ENCODE data around the gene OPN5. TPM values are rescaled to one million over a fixed set of nuclear protein-coding genes. Genes with fewer than 3 reads are reported as not detected.

The OPN5 gene
- not detected for total RNA-seq

- Histone ChIP-seq H3K4me3 (no peak within 1 kb of the TSS), H3K27ac (no peak within 1 kb of the TSS), H3K36me3 (no peaks in the 10 kb centered on the region), H3K27me3 (no peaks in the 10 kb centered on the region), H3K4me1 (no peaks in the 10 kb centered on the region), H3K9me3 (no peaks in the 10 kb centered on the region)
- no peak for DNase-seq
- TF ChIP-seq POLR2A (IDR thresholded peaks at IDR 0.05): no peak
- no peak for TF ChIP-seq CTCF (IDR thresholded peaks at IDR 0.05)
Measured at GRCh38 chr6:47781732-47782131, at the start of gene OPN5. TSS of gene OPN5 (plus strand) at chr6:47782032. CDS start at chr6:47782067, 35 bp downstream.

- TF ChIP-seq CTCF (IDR thresholded peaks at IDR 0.05) (peak in 4 of 6 experiments; percentile 30 to 65 (median 58)), POLR2A (IDR thresholded peaks at IDR 0.05) (no peak)
Measured at GRCh38 chr6:47733879-47734558, 47.8 kb upstream of the OPN5 start.

GRCh38 chr6:47734831-47735481 is 46.9 kb upstream of the OPN5 start:
- TF ChIP-seq CTCF (IDR thresholded peaks at IDR 0.05) (no peak), POLR2A (IDR thresholded peaks at IDR 0.05) (no peak)
- no peak overlapping the region for H3K4me3 ChIP-seq
- no peaks in the 10 kb centered on the region for H3K9me3 ChIP-seq
- H3K4me1 ChIP-seq: no peaks in the 10 kb centered on the region
- no peak overlapping the region for H3K27ac ChIP-seq
- H3K27me3 ChIP-seq: no peaks in the 10 kb centered on the region
- H3K36me3 ChIP-seq: no peaks in the 10 kb centered on the region
- DNase-seq: no peak

More at GRCh38 chr6:47733879-47734558, 47.8 kb upstream of the OPN5 start:
- no peaks in the 10 kb centered on the region for H3K9me3 ChIP-seq
- H3K4me3 ChIP-seq: no peak overlapping the region
- DNase-seq: no peak
- H3K4me1 ChIP-seq: no peaks in the 10 kb centered on the region
- no peaks in the 10 kb centered on the region for H3K36me3 ChIP-seq
- H3K27ac ChIP-seq: no peak overlapping the region
- no peaks in the 10 kb centered on the region for H3K27me3 ChIP-seq

- DNase-seq: no peak
Measured at GRCh38 chr6:47736083-47736700, 45.6 kb upstream of the OPN5 start.

GRCh38 chr6:47737406-47737805 is 44.4 kb upstream of the OPN5 start:
- Histone ChIP-seq H3K9me3 (no peaks in the 10 kb centered on the region), H3K4me1 (no peaks in the 10 kb centered on the region), H3K27ac (no peak overlapping the region), H3K36me3 (no peaks in the 10 kb centered on the region), H3K27me3 (no peaks in the 10 kb centered on the region), H3K4me3 (no peak overlapping the region)
- TF ChIP-seq CTCF (IDR thresholded peaks at IDR 0.05) (no peak), POLR2A (IDR thresholded peaks at IDR 0.05) (no peak)
- no peak for DNase-seq

More at GRCh38 chr6:47736083-47736700, 45.6 kb upstream of the OPN5 start:
- H3K9me3 ChIP-seq: no peaks in the 10 kb centered on the region
- no peak overlapping the region for H3K4me3 ChIP-seq
- H3K27me3 ChIP-seq: no peaks in the 10 kb centered on the region
- TF ChIP-seq CTCF (IDR thresholded peaks at IDR 0.05) (no peak), POLR2A (IDR thresholded peaks at IDR 0.05) (no peak)
- H3K36me3 ChIP-seq: no peaks in the 10 kb centered on the region
- no peaks in the 10 kb centered on the region for H3K4me1 ChIP-seq
- H3K27ac ChIP-seq: no peak overlapping the region
